ENCODE measurements around the gene STXBP3. TPM values are rescaled to one million over a fixed set of nuclear protein-coding genes. Genes with fewer than 3 reads are reported as not detected.

The STXBP3 gene
- total and polyA plus RNA-seq, 2 of the 8 experiments (the other 6 are each of a cell fraction or from before 2014, with no cell fraction given): 6.0 to 38.5 TPM

DNA sequence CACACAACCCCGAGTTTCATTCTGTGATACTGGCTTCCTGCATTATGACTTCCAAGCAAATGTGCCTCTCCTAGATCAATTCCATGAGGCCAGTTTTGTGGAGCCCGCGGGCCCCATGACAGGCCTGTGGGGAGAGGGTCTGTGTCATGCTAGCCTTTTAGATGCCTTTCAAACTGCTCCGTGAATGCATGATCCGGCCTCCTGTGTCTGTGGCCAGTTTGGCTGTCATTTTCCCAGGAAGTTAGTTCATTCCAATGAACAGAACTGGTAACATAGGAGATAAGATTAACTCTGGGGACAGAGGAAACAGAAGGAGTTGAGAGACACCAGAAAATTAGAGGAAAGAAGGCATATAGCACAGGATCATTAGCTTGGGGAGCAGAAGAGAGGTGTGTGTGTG, 30.5 kb upstream of the STXBP3 start:
- Histone ChIP-seq H3K4ac (replicated peaks; ENCODE audit: insufficient read length, low read depth, low read length) (no peak overlapping the region), H3K4me1 (replicated peaks in 1 of 4; ENCODE audit: control insufficient read depth in 3 of 4, insufficient read depth in 4 of 4, low read length in 3 of 4) (peaks cover 0 to 4% (median 0%) of the 10 kb centered on the region in 4 experiments; a peak in 1 of 7 replicates), H3K14ac (ENCODE audit: insufficient read length) (no peak overlapping the region), H2BK120ac (replicated peaks; ENCODE audit: low read depth, low read length) (no peak overlapping the region), H2BK12ac (ENCODE audit: low read depth, low read length) (no peak overlapping the region), H3K4me3 (ENCODE audit: extremely low read depth in 1 of 4, insufficient read depth in 2 of 4, low read depth in 3 of 4, low read length in 4 of 4) (no peak overlapping the region), H3K9ac (replicated peaks in 1 of 4; ENCODE audit: extremely low read depth in 1 of 4, low read depth in 3 of 4, low read length in 3 of 4) (no peak overlapping the region), H2AFZ (ENCODE audit: low read length) (no peak overlapping the region), H3K27me3 (replicated peaks in 1 of 4; ENCODE audit: control insufficient read depth in 3 of 4, extremely low read depth in 1 of 4, insufficient read depth in 3 of 4, low read length in 3 of 4) (no peaks in the 10 kb centered on the region), H3K56ac (replicated peaks; ENCODE audit: insufficient read length, low read depth, low read length) (no peak overlapping the region), H2BK5ac (ENCODE audit: low read depth, low read length) (no peak overlapping the region), H3K23me2 (ENCODE audit: low read depth, low read length) (no peaks in the 10 kb centered on the region), H4K5ac (ENCODE audit: insufficient read length, low read depth, low read length) (no peak overlapping the region), H3K79me1 (ENCODE audit: low read depth, low read length) (no peaks in the 10 kb centered on the region; the same call in 1 of the 2 replicates), H3K79me2 (ENCODE audit: control insufficient read depth in 1 of 2, insufficient read depth in 2 of 2, low read length in 2 of 2) (no peaks in the 10 kb centered on the region), H2BK15ac (ENCODE audit: low read length) (no peak overlapping the region), H4K8ac (ENCODE audit: extremely low read depth, insufficient read depth, low read length) (no peak overlapping the region), H4K91ac (replicated peaks; ENCODE audit: insufficient read length, low read length) (no peak overlapping the region), H3K9me3 (ENCODE audit: insufficient read depth in 2 of 2, low read depth in 1 of 2, low read length in 1 of 2) (no peaks in the 10 kb centered on the region), H3K27ac (ENCODE audit: low read depth, low read length) (no peak overlapping the region), H3K18ac (ENCODE audit: extremely low read depth, low read length) (no peak overlapping the region), H3K36me3 (ENCODE audit: control insufficient read depth in 2 of 4, insufficient read depth in 4 of 4, low read length in 3 of 4) (no peaks in the 10 kb centered on the region), H3K4me2 (ENCODE audit: insufficient read depth in 1 of 2, low read depth in 2 of 2, low read length in 2 of 2) (no peak overlapping the region), H2BK20ac (ENCODE audit: low read length) (no peak overlapping the region), H4K20me1 (replicated peaks in 1 of 2; ENCODE audit: control insufficient read depth in 1 of 2, insufficient read depth in 2 of 2, low read length in 2 of 2) (no peaks in the 10 kb centered on the region), H2AK5ac (ENCODE audit: low read depth, low read length) (no peak overlapping the region), H3K23ac (ENCODE audit: insufficient read length) (no peak overlapping the region)
- ChIA-PET POLR2A (ENCODE audit: partially characterized antibody) (interaction anchor here (1.2 to 2.1 kb wide), 4 partner anchors 11 to 24 kb away, joined by 3 to 4 read pairs (median 4); partner anchors contain the start of gene PRPF38B), CTCF (ENCODE audit: partially characterized antibody) (no interaction called here)
- DNase-seq (ENCODE audit: low read depth in 1 of 2, low spot score in 2 of 2) (no peak), FAIRE-seq (no peak)
- WGBS, 2 experiments (ENCODE audit: extremely low coverage in 1 of 2, insufficient coverage in 1 of 2, insufficient read length in 1 of 2, insufficient replicate concordance in 2 of 2, low coverage in 1 of 2, low lambda C conversion rate in 2 of 2, missing lambda C conversion rate in 1 of 2): 87% methylated on average over 5 of the region's 5 CpGs; no CpG with 5 or more reads in 1 of the 2 experiments
- TF ChIP-seq NRF1 (IDR thresholded peaks at IDR 0.05; ENCODE audit: low read depth, low read length) (no peak), BACH1 (IDR thresholded peaks at IDR 0.05; ENCODE audit: low read length) (no peak), JUN (IDR thresholded peaks at IDR 0.05; ENCODE audit: low read depth, low read length) (no peak), ZNF274 (IDR thresholded peaks at IDR 0.05; ENCODE audit: borderline replicate concordance, extremely low read depth, low read length) (no peak), SP2 (IDR thresholded peaks at IDR 0.05; ENCODE audit: low read length) (no peak), KDM5A (IDR thresholded peaks at IDR 0.05; ENCODE audit: low read length) (no peak), HDAC2 (IDR thresholded peaks at IDR 0.05; ENCODE audit: borderline replicate concordance in 1 of 2, low read depth in 2 of 2, low read length in 2 of 2) (no peak), KDM1A (IDR thresholded peaks at IDR 0.05; ENCODE audit: borderline replicate concordance, low read length) (no peak), JUND (IDR thresholded peaks at IDR 0.05; ENCODE audit: low read length) (no peak), KDM4A (IDR thresholded peaks at IDR 0.05; ENCODE audit: low read depth, low read length, severe bottlenecking) (no peak)
- TF ChIP-seq, protein P1, sequence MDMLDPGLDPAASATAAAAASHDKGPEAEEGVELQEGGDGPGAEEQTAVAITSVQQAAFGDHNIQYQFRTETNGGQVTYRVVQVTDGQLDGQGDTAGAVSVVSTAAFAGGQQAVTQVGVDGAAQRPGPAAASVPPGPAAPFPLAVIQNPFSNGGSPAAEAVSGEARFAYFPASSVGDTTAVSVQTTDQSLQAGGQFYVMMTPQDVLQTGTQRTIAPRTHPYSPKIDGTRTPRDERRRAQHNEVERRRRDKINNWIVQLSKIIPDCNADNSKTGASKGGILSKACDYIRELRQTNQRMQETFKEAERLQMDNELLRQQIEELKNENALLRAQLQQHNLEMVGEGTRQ (IDR thresholded peaks at IDR 0.05; ENCODE audit: low read length): no peak
- TF ChIP-seq, protein P2, sequence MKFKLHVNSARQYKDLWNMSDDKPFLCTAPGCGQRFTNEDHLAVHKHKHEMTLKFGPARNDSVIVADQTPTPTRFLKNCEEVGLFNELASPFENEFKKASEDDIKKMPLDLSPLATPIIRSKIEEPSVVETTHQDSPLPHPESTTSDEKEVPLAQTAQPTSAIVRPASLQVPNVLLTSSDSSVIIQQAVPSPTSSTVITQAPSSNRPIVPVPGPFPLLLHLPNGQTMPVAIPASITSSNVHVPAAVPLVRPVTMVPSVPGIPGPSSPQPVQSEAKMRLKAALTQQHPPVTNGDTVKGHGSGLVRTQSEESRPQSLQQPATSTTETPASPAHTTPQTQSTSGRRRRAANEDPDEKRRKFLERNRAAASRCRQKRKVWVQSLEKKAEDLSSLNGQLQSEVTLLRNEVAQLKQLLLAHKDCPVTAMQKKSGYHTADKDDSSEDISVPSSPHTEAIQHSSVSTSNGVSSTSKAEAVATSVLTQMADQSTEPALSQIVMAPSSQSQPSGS (IDR thresholded peaks at IDR 0.05; ENCODE audit: low read length): no peak
